A673 (cell line): ENCODE results near the gene SLC4A4. TPM values are rescaled to one million over a fixed set of nuclear protein-coding genes. Genes with fewer than 3 reads are reported as not detected.

ENCODE experiments used
- BruUV-seq: library from RNA; stranded (reverse); fragments of 400-500 nt; replicated peaks from 2 replicates; lab custom pipeline; 2021; lab: Mats Ljungman, UMichigan
- CTCF ChIA-PET: fragments of 300-600 bp; sonication (Branson Sonifier 250); formaldehyde crosslinking; loops from one replicate; lab custom pipeline; 2022; ENCODE audit warnings: antibody characterized with exemption; lab: Charles Lee
- POLR2A ChIA-PET: fragments of 300-600 bp; sonication (Branson Sonifier 250); formaldehyde crosslinking; loops from one replicate; lab custom pipeline; 2022; ENCODE audit warnings: antibody characterized with exemption; ENCODE audit not compliant: low non-redundant PET; lab: Charles Lee
- DNase-seq: peaks from one replicate; pipeline ENCODE4 v3.0.0-alpha.2; 2015; ENCODE audit warnings: low spot score
- H3K27ac ChIP-seq: fragments of 200-600 bp; sonication (generic); 2 replicates; pipeline ENCODE4 v1.5.1; 2016; ENCODE audit warnings: mixed run types, low read depth, mild to moderate bottlenecking, mixed read lengths, antibody characterized with exemption, low read length; ENCODE audit not compliant: poor library complexity, severe bottlenecking
- H3K27me3 ChIP-seq: fragments of 200-600 bp; sonication (generic); replicated peaks from 2 replicates; pipeline ENCODE4 v1.6.1; 2017; ENCODE audit warnings: mixed run types, low read depth, mild to moderate bottlenecking, mixed read lengths, antibody characterized with exemption, low read length; ENCODE audit not compliant: insufficient read depth, poor library complexity
- H3K36me3 ChIP-seq: fragments of 200-600 bp; sonication (generic); 2 replicates; pipeline ENCODE4 v1.6.1; 2016; ENCODE audit warnings: mixed run types, mild to moderate bottlenecking, mixed read lengths, antibody characterized with exemption, low read length; ENCODE audit not compliant: insufficient read depth, poor library complexity, severe bottlenecking
- H3K4me1 ChIP-seq: fragments of 200-600 bp; sonication (generic); 2 replicates; pipeline ENCODE4 v1.6.1; 2017; ENCODE audit warnings: mixed run types, mild to moderate bottlenecking, mixed read lengths, antibody characterized with exemption, low read length; ENCODE audit not compliant: insufficient read depth, poor library complexity, severe bottlenecking
- H3K4me3 ChIP-seq: fragments of 200-600 bp; sonication (generic); 2 replicates; pipeline ENCODE4 v1.5.1; 2016; ENCODE audit warnings: low read depth, mixed run types, mild to moderate bottlenecking, mixed read lengths, low read length; ENCODE audit not compliant: poor library complexity, severe bottlenecking
- H3K9me3 ChIP-seq: fragments of 200-600 bp; sonication (generic); 2 replicates; pipeline ENCODE4 v1.6.1; 2016; ENCODE audit warnings: mixed run types, low read depth, mild to moderate bottlenecking, mixed read lengths, antibody characterized with exemption, low read length; ENCODE audit not compliant: poor library complexity, severe bottlenecking
- CTCF ChIP-seq: fragments of 300-800, 200-600 bp; sonication (generic); conservative IDR thresholded peaks from 2 replicates; pipeline ENCODE4 v1.5.1; 2017; ENCODE audit warnings: low read depth, mild to moderate bottlenecking, antibody characterized with exemption, low read length, moderate library complexity, mixed read lengths
- EZH2 ChIP-seq: fragments of 200-600 bp; sonication (generic); IDR thresholded peaks from 2 replicates; pipeline ENCODE4 v1.6.1; 2017; ENCODE audit warnings: borderline replicate concordance, low read depth, mild to moderate bottlenecking, mixed read lengths, antibody characterized with exemption, low read length; ENCODE audit not compliant: poor library complexity, severe bottlenecking
- intact Hi-C: fragments of 100-400 bp; cut with micrococcal nuclease; formaldehyde crosslinking; loops from one replicate; pipeline ENCODE4 v1.10.0; 2022; ENCODE audit not compliant: unreplicated experiment
- total RNA-seq: library from RNA; stranded (reverse); gene quantifications from 2 replicates; pipeline ENCODE4 v1.2.3, GENCODE V29; 2021

Gene SLC4A4
- total RNA-seq, 1 experiment from 2014 or later = 1.2 TPM

GRCh38 chr4:71541541-71541940 lies 202.7 kb downstream of the SLC4A4 start:
- intact Hi-C loops = no loop called here
- no peak for DNase-seq
- no peak overlapping the region for H3K4me3 ChIP-seq
- ChIA-PET CTCF (no interaction called here), POLR2A (no interaction called here)
- H3K36me3 ChIP-seq = no peaks in the 10 kb centered on the region
- H3K27ac ChIP-seq = no peak overlapping the region
- H3K9me3 ChIP-seq = no peaks in the 10 kb centered on the region
- no peaks in the 10 kb centered on the region for H3K27me3 ChIP-seq
- H3K4me1 ChIP-seq = no peaks in the 10 kb centered on the region
- BruUV-seq = no TSS peak
- TF ChIP-seq CTCF = no peak
- no peak for TF ChIP-seq EZH2

- H3K36me3 ChIP-seq = no peaks in the 10 kb centered on the region
- BruUV-seq = no TSS peak
- ChIA-PET POLR2A (no interaction called here), CTCF (no interaction called here)
- no peaks in the 10 kb centered on the region for H3K4me1 ChIP-seq
- no peaks in the 10 kb centered on the region for H3K9me3 ChIP-seq
- no peak for TF ChIP-seq EZH2
- TF ChIP-seq CTCF = no peak
- no peaks in the 10 kb centered on the region for H3K27me3 ChIP-seq
- H3K27ac ChIP-seq = no peak overlapping the region
- intact Hi-C loops = no loop called here
- DNase-seq = no peak
- no peak overlapping the region for H3K4me3 ChIP-seq
These were observed 206.3 kb downstream of the SLC4A4 start for GRCh38 chr4:71545168-71545567.

- Histone ChIP-seq H3K36me3 (no peaks in the 10 kb centered on the region), H3K4me3 (no peak overlapping the region), H3K9me3 (no peaks in the 10 kb centered on the region), H3K27ac (no peak overlapping the region), H3K4me1 (no peaks in the 10 kb centered on the region), H3K27me3 (no peaks in the 10 kb centered on the region)
- no peak for DNase-seq
- intact Hi-C loops = loop anchor here (10.0 kb wide), 2 partner anchors 165 to 365 kb away; no protein-coding TSS in a partner anchor
- TF ChIP-seq EZH2 = no peak
- no peak for TF ChIP-seq CTCF
- ChIA-PET POLR2A (no interaction called here), CTCF (no interaction called here)
- no TSS peak for BruUV-seq
These were observed 210.8 kb downstream of the SLC4A4 start for GRCh38 chr4:71549516-71550160.
